Psoas muscle (tissue), 8 donors: Measurements from ENCODE around the gene JOSD1. TPM values are rescaled to one million over a fixed set of nuclear protein-coding genes. Genes with fewer than 3 reads are reported as not detected.
A peak's percentile ranks its signal among the peaks of the same experiment; 100 is the strongest.

Experiments
- ATAC-seq, 4 donors: fragments of 200-7000 bp; cut with Tn5 transposase; one replicate each; pipeline ENCODE4 v1.9.1; 2020; ENCODE audit warnings: moderate library complexity in 3 of 4, mild to moderate bottlenecking in 2 of 4
- DNase-seq, 2 donors: peaks; one replicate each; pipeline ENCODE4 v3.0.0-alpha.2; 2020
- H3K27ac ChIP-seq: fragments of 200-600 bp; one replicate; pipeline ENCODE4 v1.8.0; 2022
- H3K27me3 ChIP-seq, 3 donors: fragments of 200-600 bp in 1 of 3; one replicate each; pipeline versions ENCODE4 v1.6.1 to v1.8.0; 2013 to 2022; ENCODE audit warnings: low read length in 2 of 3, mild to moderate bottlenecking in 2 of 3, moderate library complexity in 1 of 3; ENCODE audit not compliant: insufficient read depth in 3 of 3
- H3K36me3 ChIP-seq, 2 donors: fragments of 200-600 bp in 1 of 2; one replicate each; pipeline versions ENCODE4 v1.6.1 to v1.8.0; 2013 to 2022; ENCODE audit warnings: low read depth in 1 of 2, mild to moderate bottlenecking in 1 of 2, moderate library complexity in 1 of 2; ENCODE audit not compliant: insufficient read depth in 1 of 2
- H3K4me1 ChIP-seq: fragments of 200-600 bp; one replicate; pipeline ENCODE4 v1.8.0; 2022
- H3K4me3 ChIP-seq: fragments of 200-600 bp; one replicate; pipeline ENCODE4 v1.8.0; 2022; ENCODE audit warnings: mild to moderate bottlenecking
- H3K9me3 ChIP-seq: fragments of 200-600 bp; one replicate; pipeline ENCODE4 v1.8.0; 2022
- CTCF ChIP-seq: fragments of 200-600 bp; IDR thresholded peaks from one replicate; pipeline ENCODE4 v1.8.0; 2022; ENCODE audit warnings: antibody characterized with exemption
- WGBS, 3 donors: extraction: QIAGEN DNeasy Blood & Tissue Kit; methylation state at CpG; one replicate each; pipeline versions ENCODE4 v1.1.6 to v1.1.7; 2013; 5-methylcytosine and 5-hydroxymethylcytosine counted together
- intact Hi-C, 2 donors: fragments of 100-400 bp; cut with DNase I; formaldehyde crosslinking; loops; one replicate each; pipeline versions ENCODE4 v1.11.0 to v1.14.2; 2022
- polyA plus RNA-seq, 3 donors: library from polyadenylated mRNA; stranded (reverse); fragments of 200-250 nt; gene quantifications; one replicate each; pipeline ENCODE4 v1.2.3, GENCODE V29; 2013
- total RNA-seq, 4 donors: library from RNA; stranded (reverse); fragmentation: NEBNext Ultra II Directional in 2 of 4; extraction: Animal tissue kit (Norgen Biotek cat#: 25700) in 2 of 4; gene quantifications; one replicate each; pipeline versions ENCODE4 v1.2.1 to v1.2.4, GENCODE V29; 2021 to 2023
- donor health status: healthy with polysubstance abuse.
- donor health status: DM: no; HTN: no; CAD: no; lungs with moderate emphysema.
- donor health status: Bipolar disorder and iron deficiency.
- donor health status: healthy.
- donor health status: DM: yes; HTN: yes; CAD: no.
- donor health status: DM: no; HTN: no; CAD: no.
- donor health status: DM: no; HTN: no; CAD: no.
- donor health status: DM: yes; HTN: yes; CAD: no.

Gene JOSD1
- total and polyA plus RNA-seq, 7 donors: 14.3 to 58.5 (median 24.4) TPM

GRCh38 chr22:38730411-38730871, 29.7 kb upstream of the JOSD1 start:
- DNase-seq (peak in 1 of 2 donors; percentile 44), ATAC-seq (no peak)
- Histone ChIP-seq H3K36me3 (peaks cover 6 to 76% of the 10 kb centered on the region in 2 donors), H3K27me3 (no peaks in the 10 kb centered on the region), H3K9me3 (no peaks in the 10 kb centered on the region), H3K4me1 (peaks cover 38% of the 10 kb centered on the region), H3K4me3 (no peak overlapping the region), H3K27ac (no peak overlapping the region)
- WGBS, 3 donors: 93 to 97% (median 94%) methylated on average over 13 of the region's 13 CpGs
- intact Hi-C loops: no loop called here
- no peak for TF ChIP-seq CTCF

- TF ChIP-seq CTCF: no peak
- peak in 1 of 2 donors; percentile 28 for DNase-seq
- Histone ChIP-seq H3K4me3 (no peak overlapping the region), H3K9me3 (no peaks in the 10 kb centered on the region), H3K4me1 (peaks cover 33% of the 10 kb centered on the region), H3K36me3 (peaks cover 6 to 76% of the 10 kb centered on the region in 2 donors), H3K27me3 (no peaks in the 10 kb centered on the region), H3K27ac (no peak overlapping the region)
- intact Hi-C loops: no loop called here
- 80 to 88% (median 84%) methylated on average over 6 of the region's 6 CpGs for WGBS, 3 donors
- ATAC-seq: no peak
Measured at GRCh38 chr22:38729946-38730345, 29.2 kb upstream of the JOSD1 start.

- Histone ChIP-seq H3K4me1 (peaks cover 25% of the 10 kb centered on the region), H3K27me3 (no peaks in the 10 kb centered on the region)
Measured at GRCh38 chr22:38728871-38729796, 28.4 kb upstream of the JOSD1 start.

GRCh38 chr22:38727530-38728451, 27.0 kb upstream of the JOSD1 start:
- H3K36me3 ChIP-seq: peaks cover 11 to 90% of the 10 kb centered on the region in 2 donors
- peaks cover 12% of the 10 kb centered on the region for H3K4me1 ChIP-seq
- ATAC-seq (no peak), DNase-seq (peak in 1 of 2 donors; percentile 34)
- no peaks in the 10 kb centered on the region for H3K9me3 ChIP-seq
- intact Hi-C loops: no loop called here
- 87 to 94% (median 90%) methylated on average over 15 of the region's 15 CpGs for WGBS, 3 donors
- no peak overlapping the region for H3K4me3 ChIP-seq
- no peaks in the 10 kb centered on the region for H3K27me3 ChIP-seq
- no peak overlapping the region for H3K27ac ChIP-seq
- TF ChIP-seq CTCF: no peak

More at GRCh38 chr22:38728871-38729796, 28.4 kb upstream of the JOSD1 start:
- Histone ChIP-seq H3K36me3 (peaks cover 7 to 76% of the 10 kb centered on the region in 2 donors), H3K9me3 (no peaks in the 10 kb centered on the region), H3K4me3 (no peak overlapping the region), H3K27ac (no peak overlapping the region)
- ATAC-seq (no peak), DNase-seq (peak in 1 of 2 donors; percentile 40)
- intact Hi-C loops: no loop called here
- 86 to 89% (median 89%) methylated on average over 18 of the region's 18 CpGs for WGBS, 3 donors
- no peak for TF ChIP-seq CTCF
